Measurements from ENCODE around the gene PPIE.

The PPIE gene

GRCh38 chr1:39805385-39805784 lies 66.7 kb downstream of the PPIE start:
- no peak for DNase-seq (ENCODE audit: low read depth)

- DNase-seq (ENCODE audit: low read depth): no peak
Observed at GRCh38 chr1:39808784-39809517, 70.3 kb downstream of the PPIE start.

GRCh38 chr1:39812913-39813312 lies 74.2 kb downstream of the PPIE start:
- DNase-seq (ENCODE audit: low read depth): no peak
